Measurements from ENCODE around the gene RNU4-1. TPM values are rescaled to one million over a fixed set of nuclear protein-coding genes. Genes with fewer than 3 reads are reported as not detected.

RNU4-1 gene
- total RNA-seq (2012; rRNA removed) (under 0.01 TPM in 2 replicates), polyA plus RNA-seq (2012; rRNA removed) (not detected in 2 replicates), Bru-seq, nascent RNA (percentile 58 among the genes with signal in this experiment), BruChase-seq, experiment 1, labeled RNA remaining after a 6-hour chase (percentile 58 among the genes with signal in this experiment), BruChase-seq, experiment 2, labeled RNA remaining after a 2-hour chase (percentile 51 among the genes with signal in this experiment)
- polyA plus RNA-seq (2012; cell fraction: cytosol; rRNA removed), result not detected in 2 replicates
- polyA plus RNA-seq (2012; cell fraction: nucleus; rRNA removed; ENCODE audit: low replicate concordance), result not detected in 2 replicates
- long read RNA-seq, result 0 reads

GRCh38 chr12:120292661-120293531 lies at the start of gene RNU4-1:
RNU4-1 (minus strand) TSS chr12:120293237.
- POLR2A ChIA-PET (ENCODE audit: unreplicated experiment), result interaction anchor here (0.5 to 3.2 kb wide), 14 partner anchors 9 to 294 kb away, joined by 3 to 45 read pairs (median 4); partner anchors contain the start of genes PXN, RPLP0 and SIRT4
- Histone ChIP-seq H3K14ac (replicated peaks; ENCODE audit: low read depth, low read length) (peak within 1 kb of the TSS; percentile 63), H4K91ac (ENCODE audit: insufficient read depth, low read depth, low read length) (peak within 1 kb of the TSS; percentile 87), H3K18ac (ENCODE audit: low read depth, low read length) (peak within 1 kb of the TSS; percentile 98), H3K79me1 (ENCODE audit: low read depth in 1 of 2, low read length in 2 of 2) (no peaks in the 10 kb centered on the region), H3K4me1 (ENCODE audit: control insufficient read depth, insufficient read depth, low read length) (0 out of 2 replicates have a peak, but pooled peaks cover 5% of the 10 kb centered on the region), H3K9me1 (ENCODE audit: insufficient read depth, low read length) (peaks cover 4% of the 10 kb centered on the region; the same call in 1 of the 2 replicates), H3K4me2 (ENCODE audit: low read depth, low read length) (peak within 1 kb of the TSS; percentile 84), H2AK9ac (replicated peaks; ENCODE audit: low read depth, low read length, poor library complexity) (no peak within 1 kb of the TSS), H3K23ac (ENCODE audit: low read depth, low read length) (peak within 1 kb of the TSS; percentile 77), H3K27me3 (ENCODE audit: control insufficient read depth, insufficient read depth, low read length) (no peaks in the 10 kb centered on the region), H2BK5ac (ENCODE audit: low read depth, low read length, poor library complexity, severe bottlenecking) (peak within 1 kb of the TSS; percentile 100), H2AFZ (replicated peaks; ENCODE audit: low read length, poor library complexity) (peak within 1 kb of the TSS; percentile 91), H4K8ac (ENCODE audit: low read depth in 2 of 2, low read length in 2 of 2) (peak within 1 kb of the TSS; percentile 58 to 88), H3K4ac (ENCODE audit: low read depth, low read length) (peak within 1 kb of the TSS; percentile 100), H3K9ac (ENCODE audit: low read depth, low read length) (peak within 1 kb of the TSS; percentile 98), H2BK15ac (ENCODE audit: low read depth, low read length) (no peak within 1 kb of the TSS), H3K27ac (ENCODE audit: insufficient read depth, low read length) (peak within 1 kb of the TSS; percentile 93), H4K20me1 (ENCODE audit: insufficient read depth, low read length) (peaks cover 20% of the 10 kb centered on the region), H2BK120ac (ENCODE audit: low read depth, low read length) (peak within 1 kb of the TSS; percentile 100), H2AK5ac (ENCODE audit: low read depth, low read length) (no peak within 1 kb of the TSS), H3K4me3 (ENCODE audit: insufficient read depth, low read depth, low read length) (peak within 1 kb of the TSS; percentile 56), H4K5ac (ENCODE audit: low read depth, low read length) (peak within 1 kb of the TSS; percentile 95), H3K9me3 (ENCODE audit: control insufficient read depth, insufficient read depth, low read length) (no peaks in the 10 kb centered on the region), H3K56ac (ENCODE audit: extremely low read depth, insufficient read depth, low read length) (peak within 1 kb of the TSS; percentile 100), H3K36me3 (ENCODE audit: control insufficient read depth, insufficient read depth, low read length) (no peaks in the 10 kb centered on the region), H2BK20ac (ENCODE audit: low read depth, low read length) (peak within 1 kb of the TSS; percentile 93)
- CTCF ChIA-PET, result interaction anchor here (1.6 kb wide), 1 partner anchor 9 kb away, joined by 11 read pairs; the partner anchor contains the start of gene SIRT4
- BruUV-seq (replicated peaks), result no TSS peak
- ATAC-seq (ENCODE audit: low read depth), result peak; percentile 53
- 0% methylated on average over 8 of the region's 29 CpGs; no CpG with 5 or more reads in 1 of the 2 experiments for WGBS, 2 experiments (ENCODE audit: extremely low coverage in 2 of 2, insufficient read length in 1 of 2)
- peak; percentile 97 for DNase-seq
- in situ Hi-C loops (cut with MboI; ENCODE audit: low sequenced_read_pairs) (no loop called here), intact Hi-C loops (cut with micrococcal nuclease) (no loop called here), dilution Hi-C loops (cut with HindIII; ENCODE audit: low sequenced_read_pairs, unreplicated experiment) (no loop called here)
- TF ChIP-seq POLR2A (IDR thresholded peaks at IDR 0.05; ENCODE audit: low read depth, low read length) (peak; percentile 100), BHLHE40 (IDR thresholded peaks at IDR 0.05; ENCODE audit: low read depth, low read length) (peak; percentile 19; the same call in 1 of the 2 replicates), RFX5 (IDR thresholded peaks at IDR 0.05; ENCODE audit: low read depth, low read length) (no peak), NFE2L2 (IDR thresholded peaks at IDR 0.05; ENCODE audit: low read depth, low read length) (0 out of 2 replicates have a peak, but pooled peaks have one; percentile 19), CHD1 (IDR thresholded peaks at IDR 0.05; ENCODE audit: low read depth, low read length) (peak; percentile 86; the same call in 1 of the 2 replicates), RAD21 (IDR thresholded peaks at IDR 0.05; ENCODE audit: low read length) (no peak), SMC3 (IDR thresholded peaks at IDR 0.05; ENCODE audit: low read depth, low read length) (no peak), MXI1 (IDR thresholded peaks at IDR 0.05; ENCODE audit: borderline replicate concordance, low read depth, low read length) (no peak), MAFK (IDR thresholded peaks at IDR 0.05; ENCODE audit: low read depth, low read length) (no peak; the same call in 1 of the 2 replicates), MAZ (IDR thresholded peaks at IDR 0.05; ENCODE audit: borderline replicate concordance, low read depth, low read length) (peak; percentile 40; the same call in 1 of the 2 replicates), RCOR1 (IDR thresholded peaks at IDR 0.05; ENCODE audit: insufficient replicate concordance, low read length) (no peak)
- TF ChIP-seq, protein P1, sequence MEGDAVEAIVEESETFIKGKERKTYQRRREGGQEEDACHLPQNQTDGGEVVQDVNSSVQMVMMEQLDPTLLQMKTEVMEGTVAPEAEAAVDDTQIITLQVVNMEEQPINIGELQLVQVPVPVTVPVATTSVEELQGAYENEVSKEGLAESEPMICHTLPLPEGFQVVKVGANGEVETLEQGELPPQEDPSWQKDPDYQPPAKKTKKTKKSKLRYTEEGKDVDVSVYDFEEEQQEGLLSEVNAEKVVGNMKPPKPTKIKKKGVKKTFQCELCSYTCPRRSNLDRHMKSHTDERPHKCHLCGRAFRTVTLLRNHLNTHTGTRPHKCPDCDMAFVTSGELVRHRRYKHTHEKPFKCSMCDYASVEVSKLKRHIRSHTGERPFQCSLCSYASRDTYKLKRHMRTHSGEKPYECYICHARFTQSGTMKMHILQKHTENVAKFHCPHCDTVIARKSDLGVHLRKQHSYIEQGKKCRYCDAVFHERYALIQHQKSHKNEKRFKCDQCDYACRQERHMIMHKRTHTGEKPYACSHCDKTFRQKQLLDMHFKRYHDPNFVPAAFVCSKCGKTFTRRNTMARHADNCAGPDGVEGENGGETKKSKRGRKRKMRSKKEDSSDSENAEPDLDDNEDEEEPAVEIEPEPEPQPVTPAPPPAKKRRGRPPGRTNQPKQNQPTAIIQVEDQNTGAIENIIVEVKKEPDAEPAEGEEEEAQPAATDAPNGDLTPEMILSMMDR (conservative IDR thresholded peaks at IDR 0.05; ENCODE audit: low read depth, low read length), result no peak
- TF ChIP-seq, protein P2, sequence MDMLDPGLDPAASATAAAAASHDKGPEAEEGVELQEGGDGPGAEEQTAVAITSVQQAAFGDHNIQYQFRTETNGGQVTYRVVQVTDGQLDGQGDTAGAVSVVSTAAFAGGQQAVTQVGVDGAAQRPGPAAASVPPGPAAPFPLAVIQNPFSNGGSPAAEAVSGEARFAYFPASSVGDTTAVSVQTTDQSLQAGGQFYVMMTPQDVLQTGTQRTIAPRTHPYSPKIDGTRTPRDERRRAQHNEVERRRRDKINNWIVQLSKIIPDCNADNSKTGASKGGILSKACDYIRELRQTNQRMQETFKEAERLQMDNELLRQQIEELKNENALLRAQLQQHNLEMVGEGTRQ (IDR thresholded peaks at IDR 0.05; ENCODE audit: low read depth, low read length), result no peak

Measured in IMR-90 (cell line).